Tibial artery (tissue), 4 donors: ENCODE results near the gene CTSD.

Experiments used
- DNase-seq, 2 donors: peaks; one replicate each; pipeline ENCODE4 v3.0.0-alpha.2; 2019
- H3K27ac ChIP-seq, 2 donors: fragments of 200-600 bp; sonication (generic) in 1 of 2; 1 replicate in 1 of 2; 2 replicates in 1 of 2; pipeline ENCODE4 v1.5.1; 2018 to 2019; ENCODE audit warnings: mild to moderate bottlenecking in 1 of 2
- H3K27me3 ChIP-seq, 2 donors: fragments of 200-600 bp; sonication (generic) in 1 of 2; one replicate each; pipeline versions ENCODE4 v1.5.1 to v1.6.0; 2016 to 2019
- H3K36me3 ChIP-seq, 3 donors: fragments of 200-600 bp; sonication (generic) in 2 of 3; one replicate each; pipeline ENCODE4 v1.5.1; 2016 to 2019; ENCODE audit warnings: mild to moderate bottlenecking in 2 of 3
- H3K4me1 ChIP-seq, 4 donors: fragments of 200-600 bp; sonication (generic) in 2 of 4; 1 replicate in 3 of 4; 2 replicates in 1 of 4; pipeline ENCODE4 v1.5.1; 2016 to 2019
- H3K4me3 ChIP-seq, 2 donors: fragments of 200-600 bp; sonication (generic) in 1 of 2; 1 replicate in 1 of 2; 2 replicates in 1 of 2; pipeline ENCODE4 v1.5.1; 2018 to 2019; ENCODE audit warnings: mild to moderate bottlenecking in 2 of 2
- H3K9me3 ChIP-seq, 3 donors: fragments of 200-600 bp; sonication (generic) in 1 of 3; one replicate each; pipeline ENCODE4 v1.5.1; 2016 to 2019
- intact Hi-C: fragments of 100-400 bp; cut with DNase I; formaldehyde crosslinking; loops from one replicate; pipeline ENCODE4 v1.15.0; 2023; ENCODE audit warnings: low total_unique reads
- TF ChIP-seq, protein P1 (sequence below), 2 experiments: fragments of 200-600 bp in 1 of 2; fragments of 450-650 bp in 1 of 2; IDR thresholded peaks; one replicate each; pipeline ENCODE4 v1.5.1; 2017 to 2019; ENCODE audit warnings: antibody characterized with exemption in 2 of 2, mild to moderate bottlenecking in 1 of 2, moderate library complexity in 1 of 2

The CTSD gene

DNA sequence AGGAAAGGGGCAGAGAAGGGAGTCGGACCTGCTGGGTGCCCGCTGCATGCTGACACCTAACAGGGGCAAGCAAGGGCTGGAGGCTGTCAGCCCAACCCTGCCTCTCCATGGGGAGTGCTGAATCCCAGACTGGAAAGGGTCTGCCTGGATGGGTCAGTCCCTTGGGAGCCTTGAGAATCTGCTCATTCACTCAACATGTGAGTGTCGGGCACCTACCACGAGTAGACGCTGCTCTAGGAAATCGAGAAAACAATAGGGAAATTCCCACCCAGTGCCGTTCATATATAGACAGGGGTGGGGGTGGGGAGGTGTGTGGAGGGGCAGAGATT lies 4.4 kb upstream of the CTSD start:
- peaks cover 0 to 20% (median 15%) of the 10 kb centered on the region in 4 donors for H3K4me1 ChIP-seq
- peak in 1 of 2 donors; percentile 14 for DNase-seq
- no peak overlapping the region for H3K4me3 ChIP-seq
- TF ChIP-seq, protein P1, sequence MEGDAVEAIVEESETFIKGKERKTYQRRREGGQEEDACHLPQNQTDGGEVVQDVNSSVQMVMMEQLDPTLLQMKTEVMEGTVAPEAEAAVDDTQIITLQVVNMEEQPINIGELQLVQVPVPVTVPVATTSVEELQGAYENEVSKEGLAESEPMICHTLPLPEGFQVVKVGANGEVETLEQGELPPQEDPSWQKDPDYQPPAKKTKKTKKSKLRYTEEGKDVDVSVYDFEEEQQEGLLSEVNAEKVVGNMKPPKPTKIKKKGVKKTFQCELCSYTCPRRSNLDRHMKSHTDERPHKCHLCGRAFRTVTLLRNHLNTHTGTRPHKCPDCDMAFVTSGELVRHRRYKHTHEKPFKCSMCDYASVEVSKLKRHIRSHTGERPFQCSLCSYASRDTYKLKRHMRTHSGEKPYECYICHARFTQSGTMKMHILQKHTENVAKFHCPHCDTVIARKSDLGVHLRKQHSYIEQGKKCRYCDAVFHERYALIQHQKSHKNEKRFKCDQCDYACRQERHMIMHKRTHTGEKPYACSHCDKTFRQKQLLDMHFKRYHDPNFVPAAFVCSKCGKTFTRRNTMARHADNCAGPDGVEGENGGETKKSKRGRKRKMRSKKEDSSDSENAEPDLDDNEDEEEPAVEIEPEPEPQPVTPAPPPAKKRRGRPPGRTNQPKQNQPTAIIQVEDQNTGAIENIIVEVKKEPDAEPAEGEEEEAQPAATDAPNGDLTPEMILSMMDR (IDR thresholded peaks at IDR 0.05) = no peak
- H3K9me3 ChIP-seq = no peaks in the 10 kb centered on the region
- H3K27me3 ChIP-seq = no peaks in the 10 kb centered on the region
- no peaks in the 10 kb centered on the region for H3K36me3 ChIP-seq
- intact Hi-C loops = no loop called here
- H3K27ac ChIP-seq = no peak overlapping the region

DNA sequence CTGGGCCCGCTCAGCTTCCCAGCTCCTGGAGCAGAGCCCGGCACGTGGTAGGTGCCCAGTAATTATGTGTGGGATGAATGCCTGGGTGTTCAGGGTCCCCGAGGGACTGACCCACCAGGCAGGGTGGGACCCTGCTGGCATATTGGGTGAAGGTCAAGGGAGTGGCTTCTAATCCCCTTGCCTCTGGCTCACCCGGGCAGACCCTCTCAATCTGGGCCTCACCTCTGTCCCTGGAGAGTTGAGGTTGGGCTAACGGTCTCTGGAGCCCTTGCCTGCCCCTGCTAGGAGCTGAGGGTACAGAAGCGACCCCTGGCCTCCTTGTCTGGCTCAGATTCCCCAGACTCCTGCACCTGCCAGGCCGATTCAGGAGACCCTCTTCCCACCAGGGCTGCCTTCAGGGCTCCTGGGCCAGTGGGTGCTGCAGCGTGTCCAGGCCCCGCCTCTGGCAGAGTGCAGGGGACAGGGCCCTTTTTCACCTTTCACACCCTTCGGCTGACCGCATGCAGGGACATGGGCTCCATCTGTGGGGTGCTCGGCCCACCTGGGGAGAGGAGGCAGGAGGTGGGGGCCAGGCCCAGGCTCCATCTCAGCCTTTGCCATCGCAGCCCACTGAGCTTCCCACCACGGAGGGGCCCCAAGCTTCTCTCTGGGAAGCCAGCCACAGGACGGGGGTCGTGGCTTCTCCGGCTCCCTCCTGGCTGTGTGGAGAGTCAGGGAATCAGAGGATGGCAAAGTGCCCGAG lies 3.8 kb upstream of the CTSD start:
- no peak overlapping the region for H3K4me3 ChIP-seq
- peaks cover 0 to 20% (median 14%) of the 10 kb centered on the region in 4 donors for H3K4me1 ChIP-seq

DNA sequence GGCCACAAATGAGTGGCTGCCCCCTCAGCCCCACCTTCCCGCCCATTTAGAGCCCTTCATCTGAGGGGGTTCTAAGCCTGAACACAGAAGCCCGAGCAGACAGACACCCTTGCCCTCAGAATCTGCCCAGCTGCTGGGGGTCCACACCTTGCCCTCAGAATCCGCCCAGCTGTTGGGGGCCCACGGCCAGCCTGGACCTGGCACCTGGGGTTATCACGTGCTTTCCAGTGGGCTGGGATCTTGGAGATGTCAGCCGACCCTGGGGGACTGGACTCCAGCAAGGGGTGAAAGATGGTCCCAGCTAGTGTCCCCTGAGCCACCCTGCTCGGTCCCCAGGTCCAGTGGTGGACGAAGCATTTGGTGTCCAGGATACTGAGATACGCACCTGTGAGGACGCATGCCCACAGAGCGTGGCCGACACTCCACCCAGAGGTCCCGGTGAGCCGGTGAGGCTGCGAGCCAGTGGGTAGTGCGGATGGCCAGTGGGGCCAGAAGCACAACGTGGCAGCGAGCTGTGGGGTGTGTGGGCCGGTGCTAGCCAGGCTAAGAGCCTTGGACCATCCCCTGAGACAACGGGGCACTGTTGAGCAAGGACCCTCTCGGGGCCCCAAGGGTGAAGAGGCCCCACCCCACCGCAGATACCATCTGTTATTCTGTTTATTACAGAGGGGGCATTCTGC lies 3.1 kb upstream of the CTSD start:
- intact Hi-C loops = no loop called here
- no peak overlapping the region for H3K4me3 ChIP-seq
- peaks cover 0 to 23% (median 16%) of the 10 kb centered on the region in 4 donors for H3K4me1 ChIP-seq
- peak; percentile 16 to 57 for DNase-seq
- TF ChIP-seq, protein P1 (IDR thresholded peaks at IDR 0.05) = no peak
- H3K27ac ChIP-seq = no peak overlapping the region
- no peaks in the 10 kb centered on the region for H3K27me3 ChIP-seq
- H3K36me3 ChIP-seq = peaks cover 0 to 1% (median 0%) of the 10 kb centered on the region in 3 donors
- H3K9me3 ChIP-seq = no peaks in the 10 kb centered on the region

More for the DNA sequence above, 3.8 kb upstream of the CTSD start:
- no peaks in the 10 kb centered on the region for H3K36me3 ChIP-seq
- no peaks in the 10 kb centered on the region for H3K9me3 ChIP-seq
- no peak overlapping the region for H3K27ac ChIP-seq
- intact Hi-C loops = no loop called here
- DNase-seq = peak; percentile 17 to 64
- TF ChIP-seq, protein P1 (IDR thresholded peaks at IDR 0.05) = no peak
- H3K27me3 ChIP-seq = no peaks in the 10 kb centered on the region

DNA sequence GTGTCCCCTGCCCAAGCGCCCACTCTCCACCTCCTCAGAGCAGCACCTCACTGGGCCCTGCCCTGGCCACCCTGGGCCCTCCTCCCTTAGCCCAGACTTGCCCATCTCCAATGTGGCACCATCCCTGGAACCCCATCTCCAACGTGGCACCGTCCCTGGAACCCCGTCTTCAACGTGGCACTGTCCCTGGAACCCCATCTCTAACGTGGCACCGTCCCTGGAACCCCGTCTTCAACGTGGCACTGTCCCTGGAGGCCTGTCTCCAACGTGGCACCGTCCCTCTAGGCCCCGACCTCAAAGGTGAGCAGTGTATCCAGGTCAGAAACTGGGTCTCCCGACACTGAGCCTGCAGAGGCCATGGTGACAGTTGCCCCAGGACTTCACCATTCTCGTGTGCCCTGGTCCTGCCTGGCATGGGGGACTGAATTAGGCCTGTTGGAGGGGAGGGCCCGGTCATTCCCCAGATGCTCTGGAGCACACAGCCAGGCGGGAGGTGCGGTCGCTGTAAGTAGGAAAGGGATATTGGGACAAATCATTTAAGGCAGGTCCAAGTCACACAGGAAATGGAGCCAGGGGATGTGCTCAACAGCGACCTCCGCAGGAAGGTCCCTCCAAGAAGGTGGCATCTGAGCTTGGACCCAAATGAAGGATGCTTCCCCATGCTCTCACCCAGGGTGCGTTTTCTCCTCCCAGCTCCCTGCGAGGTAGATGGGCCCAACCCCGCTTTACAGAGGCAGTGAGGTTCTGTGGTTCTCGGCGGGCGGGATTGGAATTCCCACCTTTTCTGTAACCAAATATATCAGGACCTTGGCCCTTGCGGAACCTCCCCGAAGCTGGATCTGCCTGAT lies 2.4 kb upstream of the CTSD start:
- H3K4me1 ChIP-seq = peaks cover 0 to 31% (median 23%) of the 10 kb centered on the region in 4 donors
- H3K4me3 ChIP-seq = no peak overlapping the region
- no peaks in the 10 kb centered on the region for H3K27me3 ChIP-seq
- no peak overlapping the region for H3K27ac ChIP-seq
- DNase-seq = peak; percentile 19 to 59
- intact Hi-C loops = no loop called here
- peaks cover 0 to 9% (median 2%) of the 10 kb centered on the region in 3 donors for H3K36me3 ChIP-seq
- TF ChIP-seq, protein P1 (IDR thresholded peaks at IDR 0.05) = no peak
- no peaks in the 10 kb centered on the region for H3K9me3 ChIP-seq

DNA sequence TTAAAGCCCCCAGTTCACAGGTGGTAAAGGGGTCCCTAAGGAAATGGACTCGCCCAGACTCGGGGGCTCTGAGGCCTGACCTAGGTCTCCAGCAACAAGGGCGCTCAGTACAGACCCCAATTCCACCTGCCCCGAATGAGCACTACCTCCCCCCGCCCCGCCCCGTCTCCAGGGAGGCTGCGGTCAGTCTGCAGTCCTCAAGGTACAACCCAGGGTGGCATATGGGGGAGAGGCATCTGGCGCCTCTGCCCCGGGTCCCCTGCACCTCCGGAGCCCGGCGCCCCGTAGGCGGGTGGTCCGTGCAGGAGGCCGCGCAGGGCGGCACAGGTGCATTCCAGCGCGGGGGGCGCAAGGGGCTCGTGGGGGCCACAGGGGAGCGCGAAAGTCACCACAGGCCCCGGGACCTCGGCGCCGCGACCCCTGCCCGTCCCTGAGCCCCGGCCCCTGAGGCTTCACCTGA lies 361 bp downstream of the CTSD start:
- Histone ChIP-seq H3K27ac (peak overlapping the region; percentile 92 to 93), H3K27me3 (no peaks in the 10 kb centered on the region), H3K4me1 (peaks cover 0 to 52% (median 49%) of the 10 kb centered on the region in 4 donors), H3K4me3 (peak overlapping the region; percentile 85 to 98), H3K36me3 (peaks cover 16 to 34% (median 16%) of the 10 kb centered on the region in 3 donors), H3K9me3 (no peaks in the 10 kb centered on the region)
- no peak for DNase-seq
- TF ChIP-seq, protein P1 (IDR thresholded peaks at IDR 0.05) = no peak
- intact Hi-C loops = loop anchor here (2.0 kb wide), 1 partner anchor 61 kb away; no protein-coding TSS in a partner anchor
